ENCODE data around the gene ACADM. TPM values are rescaled to one million over a fixed set of nuclear protein-coding genes. Genes with fewer than 3 reads are reported as not detected.

Gene ACADM
- polyA plus RNA-seq, 3 donors, result 7.1 to 32.1 (median 31.3) TPM

DNA sequence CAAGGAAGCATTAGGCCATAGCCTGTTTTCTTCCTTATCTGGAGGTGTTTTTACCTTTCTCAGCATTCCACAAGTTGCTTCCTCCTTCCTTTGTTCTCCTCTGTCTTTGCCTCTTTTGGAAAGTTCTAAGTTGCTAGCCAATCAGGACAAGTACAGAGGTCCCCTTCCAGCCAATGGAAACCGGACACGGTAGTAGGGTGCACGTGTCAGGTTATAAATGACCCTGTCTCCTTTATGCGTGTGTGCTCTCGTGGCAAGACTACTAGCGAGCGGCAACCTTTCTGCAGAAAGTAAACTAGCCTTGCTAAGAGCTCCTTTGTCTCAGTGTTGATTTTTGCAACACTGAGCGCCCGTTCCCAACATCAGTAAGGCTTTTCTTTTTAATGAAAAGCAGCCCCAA lies 1.5 kb upstream of the ACADM start:
- Mint-ChIP-seq H3K36me3 (no peaks in the 10 kb centered on the region), H3K27ac (peak overlapping the region in 3 of 7 donors; percentile 11 to 48 (median 40)), H3K4me3 (no peak overlapping the region), H3K27me3 (ENCODE audit: low read depth in 3 of 3) (peaks cover 2 to 3% (median 2%) of the 10 kb centered on the region in 3 donors), H3K4me1 (peaks cover 30% of the 10 kb centered on the region), H3K9me3 (peaks cover 0 to 2% (median 0%) of the 10 kb centered on the region in 7 donors)
- no peak overlapping the region for H2AFZ ChIP-seq (ENCODE audit: insufficient read depth, low read depth, low read length, poor library complexity, severe bottlenecking)
- H3K9ac ChIP-seq (ENCODE audit: insufficient read depth, low read length, poor library complexity, severe bottlenecking), result no peak overlapping the region
- intact Hi-C loops (cut with micrococcal nuclease), result loop anchor here (5.0 kb wide), 1 partner anchor 64 kb away; the partner anchor contains the start of gene RABGGTB (in 2 of the 2)
- DNase-seq, result no peak
- H4K20me1 ChIP-seq (ENCODE audit: insufficient read depth, low read length), result no peaks in the 10 kb centered on the region
- no peaks in the 10 kb centered on the region for H3K36me3 ChIP-seq (replicated peaks in 1 of 2; ENCODE audit: control insufficient read depth in 1 of 2, insufficient read depth in 2 of 2, low read length in 2 of 2)
- peaks cover 0 to 2% of the 10 kb centered on the region in 2 donors for H3K27me3 ChIP-seq (ENCODE audit: control insufficient read depth in 2 of 2, insufficient read depth in 2 of 2, low read length in 2 of 2)
- H3K79me2 ChIP-seq (ENCODE audit: insufficient read depth, low read length), result peaks cover 34% of the 10 kb centered on the region
- no peak overlapping the region for H3K27ac ChIP-seq (ENCODE audit: low read depth in 1 of 2, low read length in 2 of 2)
- H3K4me1 ChIP-seq (ENCODE audit: control insufficient read depth in 1 of 2, insufficient read depth in 2 of 2, low read length in 2 of 2), result peaks cover 13 to 27% of the 10 kb centered on the region in 2 donors
- H3K4me2 ChIP-seq (replicated peaks; ENCODE audit: extremely low read depth, low read length, poor library complexity, severe bottlenecking), result no peak overlapping the region
- TF ChIP-seq, protein P1, sequence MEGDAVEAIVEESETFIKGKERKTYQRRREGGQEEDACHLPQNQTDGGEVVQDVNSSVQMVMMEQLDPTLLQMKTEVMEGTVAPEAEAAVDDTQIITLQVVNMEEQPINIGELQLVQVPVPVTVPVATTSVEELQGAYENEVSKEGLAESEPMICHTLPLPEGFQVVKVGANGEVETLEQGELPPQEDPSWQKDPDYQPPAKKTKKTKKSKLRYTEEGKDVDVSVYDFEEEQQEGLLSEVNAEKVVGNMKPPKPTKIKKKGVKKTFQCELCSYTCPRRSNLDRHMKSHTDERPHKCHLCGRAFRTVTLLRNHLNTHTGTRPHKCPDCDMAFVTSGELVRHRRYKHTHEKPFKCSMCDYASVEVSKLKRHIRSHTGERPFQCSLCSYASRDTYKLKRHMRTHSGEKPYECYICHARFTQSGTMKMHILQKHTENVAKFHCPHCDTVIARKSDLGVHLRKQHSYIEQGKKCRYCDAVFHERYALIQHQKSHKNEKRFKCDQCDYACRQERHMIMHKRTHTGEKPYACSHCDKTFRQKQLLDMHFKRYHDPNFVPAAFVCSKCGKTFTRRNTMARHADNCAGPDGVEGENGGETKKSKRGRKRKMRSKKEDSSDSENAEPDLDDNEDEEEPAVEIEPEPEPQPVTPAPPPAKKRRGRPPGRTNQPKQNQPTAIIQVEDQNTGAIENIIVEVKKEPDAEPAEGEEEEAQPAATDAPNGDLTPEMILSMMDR (IDR thresholded peaks at IDR 0.05), result no peak
- no peaks in the 10 kb centered on the region for H3K9me3 ChIP-seq (replicated peaks in 1 of 2; ENCODE audit: control insufficient read depth in 1 of 2, insufficient read depth in 1 of 2, low read length in 2 of 2)
- H3K4me3 ChIP-seq (replicated peaks in 1 of 3; ENCODE audit: low read depth in 2 of 3, low read length in 3 of 3), result no peak overlapping the region
- WGBS (ENCODE audit: insufficient coverage), result 96% methylated on average over 7 of the region's 9 CpGs

- intact Hi-C loops (cut with micrococcal nuclease), result loop anchor here (5.0 kb wide), 1 partner anchor 63 kb away; the partner anchor contains the start of gene RABGGTB (in 2 of the 2)
- Histone ChIP-seq H3K36me3 (replicated peaks in 1 of 2; ENCODE audit: control insufficient read depth in 1 of 2, insufficient read depth in 2 of 2, low read length in 2 of 2) (no peaks in the 10 kb centered on the region), H3K27me3 (ENCODE audit: control insufficient read depth in 2 of 2, insufficient read depth in 2 of 2, low read length in 2 of 2) (no peaks in the 10 kb centered on the region), H3K79me2 (ENCODE audit: insufficient read depth, low read length) (peaks cover 45% of the 10 kb centered on the region), H2AFZ (ENCODE audit: insufficient read depth, low read depth, low read length, poor library complexity, severe bottlenecking) (peak overlapping the region; percentile 88), H3K4me1 (ENCODE audit: control insufficient read depth in 1 of 2, insufficient read depth in 2 of 2, low read length in 2 of 2) (peaks cover 13 to 27% of the 10 kb centered on the region in 2 donors), H3K9ac (ENCODE audit: insufficient read depth, low read length, poor library complexity, severe bottlenecking) (peak overlapping the region; percentile 77), H3K27ac (ENCODE audit: low read depth in 1 of 2, low read length in 2 of 2) (peak overlapping the region; percentile 71 to 79), H3K9me3 (replicated peaks in 1 of 2; ENCODE audit: control insufficient read depth in 1 of 2, insufficient read depth in 1 of 2, low read length in 2 of 2) (no peaks in the 10 kb centered on the region), H3K4me3 (replicated peaks in 1 of 3; ENCODE audit: low read depth in 2 of 3, low read length in 3 of 3) (peak overlapping the region; percentile 82 to 84 (median 83)), H3K4me2 (replicated peaks; ENCODE audit: extremely low read depth, low read length, poor library complexity, severe bottlenecking) (peak overlapping the region; percentile 83), H4K20me1 (ENCODE audit: insufficient read depth, low read length) (no peaks in the 10 kb centered on the region)
- TF ChIP-seq, protein P1 (IDR thresholded peaks at IDR 0.05), result no peak
- H3K36me3 Mint-ChIP-seq, result no peaks in the 10 kb centered on the region
- 4% methylated on average over 10 of the region's 30 CpGs for WGBS (ENCODE audit: insufficient coverage)
- H3K4me1 Mint-ChIP-seq, result peaks cover 31% of the 10 kb centered on the region
- peaks cover 0 to 3% (median 0%) of the 10 kb centered on the region in 3 donors for H3K27me3 Mint-ChIP-seq (ENCODE audit: low read depth in 3 of 3)
- H3K4me3 Mint-ChIP-seq, result peak overlapping the region; percentile 99 to 100
- peak overlapping the region; percentile 82 to 99 (median 92) for H3K27ac Mint-ChIP-seq
- peaks cover 0 to 2% (median 0%) of the 10 kb centered on the region in 7 donors for H3K9me3 Mint-ChIP-seq
- peak in 2 of 3 donors; percentile 24 to 33 for DNase-seq
These were observed 479 bp upstream of the ACADM start for GRCh38 chr1:75723989-75724471.

Measured in CD14-positive monocyte (primary cell).